Right atrium auricular region (tissue), 2 donors: ENCODE results near the gene TMEM80. TPM values are rescaled to one million over a fixed set of nuclear protein-coding genes. Genes with fewer than 3 reads are reported as not detected.

ENCODE experiments used
- DNase-seq: peaks from one replicate; pipeline ENCODE4 v3.0.0-alpha.2; 2019; ENCODE audit warnings: low spot score
- H3K27ac ChIP-seq, 2 donors: fragments of 200-600 bp; sonication (generic); 1 replicate in 1 of 2; 2 replicates in 1 of 2; pipeline ENCODE4 v1.5.1; 2016 to 2019
- H3K27me3 ChIP-seq, 2 donors: fragments of 200-600 bp; sonication (generic); one replicate each; pipeline versions ENCODE4 v1.5.1 to v1.6.0; 2017 to 2019
- H3K36me3 ChIP-seq: fragments of 200-600 bp; sonication (generic); one replicate; pipeline ENCODE4 v1.5.1; 2016
- H3K4me1 ChIP-seq, 2 donors: fragments of 200-600 bp; sonication (generic); one replicate each; pipeline versions ENCODE4 v1.5.1 to v1.6.0; 2017 to 2019
- H3K4me3 ChIP-seq, 2 donors: fragments of 200-600 bp; sonication (generic); 1 replicate in 1 of 2; 2 replicates in 1 of 2; pipeline ENCODE4 v1.5.1; 2017 to 2019; ENCODE audit warnings: mild to moderate bottlenecking in 1 of 2, moderate library complexity in 1 of 2
- H3K9me3 ChIP-seq, 2 donors: fragments of 200-600 bp; sonication (generic); one replicate each; pipeline ENCODE4 v1.5.1; 2019
- total RNA-seq, 2 donors: library from RNA; depleted of rRNA; stranded (reverse); fragments of >200 nt; gene quantifications; one replicate each; pipeline ENCODE4 v1.1.0, GENCODE V29; 2016
- TF ChIP-seq, protein P1 (sequence below), 2 donors: fragments of 200-600 bp; sonication (generic); IDR thresholded peaks; one replicate each; pipeline ENCODE4 v1.5.1; 2019; ENCODE audit warnings: antibody characterized with exemption in 2 of 2

The TMEM80 gene
- total RNA-seq, 2 donors from 2014 or later, result 12.5 to 20.7 TPM

DNA sequence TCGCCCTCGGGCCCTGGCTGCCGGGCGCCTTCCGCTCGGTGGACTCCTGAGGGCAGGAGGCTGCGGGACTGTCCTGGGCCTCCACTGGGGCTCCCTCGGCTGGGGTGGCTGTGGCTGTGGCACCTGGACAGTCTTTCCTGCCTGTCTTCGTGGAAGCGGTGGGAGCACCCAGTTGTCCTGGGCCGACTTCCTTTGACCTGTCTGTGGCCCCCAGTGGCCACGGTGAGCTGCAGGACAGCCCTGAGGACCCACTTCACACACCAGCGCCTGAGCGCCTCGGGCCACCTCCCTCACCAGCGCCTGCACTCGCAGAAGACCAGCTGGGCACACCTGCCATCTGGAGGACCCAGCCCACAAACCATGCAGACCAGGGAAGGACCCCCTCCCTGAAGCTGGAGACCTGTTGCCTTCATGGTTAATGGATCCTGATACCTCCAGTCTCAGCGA is 8.6 kb downstream of the TMEM80 start:
- Histone ChIP-seq H3K27me3 (peaks cover 0 to 7% of the 10 kb centered on the region in 2 donors), H3K4me1 (peaks cover 0 to 31% of the 10 kb centered on the region in 2 donors), H3K36me3 (no peaks in the 10 kb centered on the region), H3K4me3 (no peak overlapping the region), H3K9me3 (no peaks in the 10 kb centered on the region), H3K27ac (no peak overlapping the region)
- TF ChIP-seq, protein P1, sequence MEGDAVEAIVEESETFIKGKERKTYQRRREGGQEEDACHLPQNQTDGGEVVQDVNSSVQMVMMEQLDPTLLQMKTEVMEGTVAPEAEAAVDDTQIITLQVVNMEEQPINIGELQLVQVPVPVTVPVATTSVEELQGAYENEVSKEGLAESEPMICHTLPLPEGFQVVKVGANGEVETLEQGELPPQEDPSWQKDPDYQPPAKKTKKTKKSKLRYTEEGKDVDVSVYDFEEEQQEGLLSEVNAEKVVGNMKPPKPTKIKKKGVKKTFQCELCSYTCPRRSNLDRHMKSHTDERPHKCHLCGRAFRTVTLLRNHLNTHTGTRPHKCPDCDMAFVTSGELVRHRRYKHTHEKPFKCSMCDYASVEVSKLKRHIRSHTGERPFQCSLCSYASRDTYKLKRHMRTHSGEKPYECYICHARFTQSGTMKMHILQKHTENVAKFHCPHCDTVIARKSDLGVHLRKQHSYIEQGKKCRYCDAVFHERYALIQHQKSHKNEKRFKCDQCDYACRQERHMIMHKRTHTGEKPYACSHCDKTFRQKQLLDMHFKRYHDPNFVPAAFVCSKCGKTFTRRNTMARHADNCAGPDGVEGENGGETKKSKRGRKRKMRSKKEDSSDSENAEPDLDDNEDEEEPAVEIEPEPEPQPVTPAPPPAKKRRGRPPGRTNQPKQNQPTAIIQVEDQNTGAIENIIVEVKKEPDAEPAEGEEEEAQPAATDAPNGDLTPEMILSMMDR (IDR thresholded peaks at IDR 0.05), result no peak
- no peak for DNase-seq

DNA sequence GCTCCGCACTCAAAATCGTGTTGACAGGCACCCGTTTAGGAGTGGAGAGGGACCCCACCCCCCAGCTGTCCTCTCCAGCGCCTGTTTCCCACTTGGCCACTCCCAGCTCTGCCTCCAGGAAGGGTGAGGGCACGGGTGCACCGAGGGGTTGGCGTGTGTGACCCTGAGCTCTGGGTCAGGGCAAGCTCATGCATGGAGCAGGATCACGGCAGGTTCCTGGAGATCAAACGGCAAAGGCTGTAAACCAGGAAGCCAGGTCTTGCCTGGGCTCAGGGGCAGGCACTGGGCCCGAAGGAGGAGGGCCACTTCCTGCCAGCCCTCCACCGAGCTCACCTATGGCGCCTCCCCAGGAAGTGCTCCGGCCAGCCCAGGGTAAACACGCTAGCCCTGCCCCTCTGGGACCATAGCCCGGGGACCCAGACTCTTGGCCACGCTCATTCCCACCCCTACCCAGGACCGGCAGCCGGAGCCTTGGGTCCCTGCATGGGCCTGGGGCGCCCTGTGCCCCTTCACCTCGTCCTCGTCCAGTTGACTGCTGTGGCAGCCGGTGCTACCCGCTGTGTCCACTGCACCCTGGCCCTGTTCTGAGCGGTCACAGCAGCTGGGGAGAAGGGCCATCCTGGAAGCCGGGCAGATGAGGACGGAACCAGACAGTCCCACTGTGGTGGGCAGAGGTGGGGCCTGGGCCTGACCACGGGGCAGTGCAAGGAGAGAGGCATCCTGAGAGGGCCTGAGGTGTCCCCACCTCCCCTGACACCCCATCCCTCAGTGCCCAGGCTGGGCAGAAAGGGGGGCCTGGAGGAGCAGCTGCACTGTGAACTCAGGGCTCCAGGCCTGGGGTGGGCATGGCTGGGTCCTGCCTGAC is 9.4 kb downstream of the TMEM80 start:
- Histone ChIP-seq H3K9me3 (no peaks in the 10 kb centered on the region), H3K36me3 (no peaks in the 10 kb centered on the region), H3K4me3 (no peak overlapping the region), H3K27me3 (peaks cover 0 to 7% of the 10 kb centered on the region in 2 donors), H3K4me1 (peaks cover 0 to 31% of the 10 kb centered on the region in 2 donors), H3K27ac (peak overlapping the region in 1 of 2 donors; percentile 79)
- no peak for DNase-seq
- TF ChIP-seq, protein P1 (IDR thresholded peaks at IDR 0.05), result no peak

DNA sequence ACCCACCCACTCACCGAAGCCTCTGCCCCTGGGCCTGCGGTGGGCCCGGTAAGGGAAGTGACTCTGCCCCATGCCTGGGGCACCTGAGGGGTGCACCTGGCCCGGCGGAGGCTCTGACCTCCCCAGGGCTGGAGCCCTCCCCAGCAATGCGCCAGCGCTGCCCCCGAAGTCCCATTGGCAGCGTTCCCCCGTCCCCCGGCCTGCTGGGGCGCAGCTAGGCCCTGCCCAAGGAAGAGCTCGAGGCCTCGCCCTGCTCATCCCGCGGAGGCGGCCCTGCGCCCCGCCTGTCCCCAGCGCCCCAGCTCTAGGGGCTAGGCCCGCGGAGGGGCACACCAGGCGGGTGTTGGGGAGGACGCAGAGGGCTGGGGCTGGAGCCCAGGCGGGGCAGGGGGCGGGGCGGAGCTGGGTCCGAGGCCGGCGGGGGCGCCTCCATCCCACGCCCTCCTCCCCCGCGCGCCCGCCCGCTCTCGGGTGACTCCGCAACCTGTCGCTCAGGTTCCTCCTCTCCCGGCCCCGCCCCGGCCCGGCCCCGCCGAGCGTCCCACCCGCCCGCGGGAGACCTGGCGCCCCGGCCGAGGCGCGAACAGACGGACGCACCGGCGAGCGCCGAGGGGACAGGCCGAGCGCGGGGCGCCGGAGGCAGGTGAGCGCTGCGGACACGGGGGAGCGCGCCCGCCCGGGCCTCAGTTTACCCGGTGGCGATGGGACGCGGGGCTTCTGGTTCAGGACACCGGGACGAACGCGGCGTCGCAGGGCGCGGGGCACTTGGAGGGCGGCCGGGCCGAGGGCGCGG is 10.2 kb downstream of the TMEM80 start, which contains the start of gene EPS8L2:
Gene EPS8L2 (plus strand): TSS at position 586 of the 793 bp plus-strand sequence. CDS start 3,177 bp downstream, outside the sequence.
- TF ChIP-seq, protein P1 (IDR thresholded peaks at IDR 0.05), result no peak
- Histone ChIP-seq H3K4me3 (peak within 1 kb of the TSS; percentile 47 to 50), H3K9me3 (no peaks in the 10 kb centered on the region), H3K27ac (peak within 1 kb of the TSS; percentile 60 to 79), H3K36me3 (no peaks in the 10 kb centered on the region), H3K4me1 (peaks cover 0 to 38% of the 10 kb centered on the region in 2 donors), H3K27me3 (peaks cover 0 to 7% of the 10 kb centered on the region in 2 donors)
- no peak for DNase-seq

DNA sequence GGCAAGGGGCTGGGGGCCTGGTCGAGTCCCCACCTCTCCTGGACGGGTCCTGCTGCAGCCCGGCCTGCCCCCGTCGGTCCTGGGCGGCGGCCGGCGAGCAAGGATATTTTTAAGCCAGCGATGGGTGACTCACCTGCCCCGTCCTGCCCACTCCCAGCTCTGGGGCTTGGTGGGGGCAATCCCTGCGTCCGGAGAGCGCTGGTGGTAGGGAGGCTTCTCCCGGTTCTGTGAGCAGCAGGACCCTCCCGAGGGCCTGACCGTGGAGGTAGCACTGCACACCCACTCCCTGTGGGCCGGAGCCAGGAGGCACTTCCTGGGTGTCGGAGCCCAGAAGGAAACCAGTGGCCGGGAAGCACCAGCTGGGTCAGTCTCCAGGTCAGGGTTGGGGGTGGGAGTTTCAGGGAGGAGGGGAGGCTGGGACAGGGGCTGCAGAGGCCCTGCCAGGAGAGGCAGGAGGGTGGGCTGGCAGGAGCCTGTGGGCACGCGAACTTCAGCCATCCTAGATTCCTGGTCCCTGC is 10.9 kb downstream of the TMEM80 start:
- H3K4me1 ChIP-seq, result peaks cover 0 to 43% of the 10 kb centered on the region in 2 donors
- peaks cover 0 to 7% of the 10 kb centered on the region in 2 donors for H3K27me3 ChIP-seq
- TF ChIP-seq, protein P1 (IDR thresholded peaks at IDR 0.05), result no peak
- no peak for DNase-seq
- H3K36me3 ChIP-seq, result no peaks in the 10 kb centered on the region
- H3K27ac ChIP-seq, result peak overlapping the region; percentile 60 to 79
- H3K4me3 ChIP-seq, result peak overlapping the region; percentile 47 to 50
- H3K9me3 ChIP-seq, result no peaks in the 10 kb centered on the region

DNA sequence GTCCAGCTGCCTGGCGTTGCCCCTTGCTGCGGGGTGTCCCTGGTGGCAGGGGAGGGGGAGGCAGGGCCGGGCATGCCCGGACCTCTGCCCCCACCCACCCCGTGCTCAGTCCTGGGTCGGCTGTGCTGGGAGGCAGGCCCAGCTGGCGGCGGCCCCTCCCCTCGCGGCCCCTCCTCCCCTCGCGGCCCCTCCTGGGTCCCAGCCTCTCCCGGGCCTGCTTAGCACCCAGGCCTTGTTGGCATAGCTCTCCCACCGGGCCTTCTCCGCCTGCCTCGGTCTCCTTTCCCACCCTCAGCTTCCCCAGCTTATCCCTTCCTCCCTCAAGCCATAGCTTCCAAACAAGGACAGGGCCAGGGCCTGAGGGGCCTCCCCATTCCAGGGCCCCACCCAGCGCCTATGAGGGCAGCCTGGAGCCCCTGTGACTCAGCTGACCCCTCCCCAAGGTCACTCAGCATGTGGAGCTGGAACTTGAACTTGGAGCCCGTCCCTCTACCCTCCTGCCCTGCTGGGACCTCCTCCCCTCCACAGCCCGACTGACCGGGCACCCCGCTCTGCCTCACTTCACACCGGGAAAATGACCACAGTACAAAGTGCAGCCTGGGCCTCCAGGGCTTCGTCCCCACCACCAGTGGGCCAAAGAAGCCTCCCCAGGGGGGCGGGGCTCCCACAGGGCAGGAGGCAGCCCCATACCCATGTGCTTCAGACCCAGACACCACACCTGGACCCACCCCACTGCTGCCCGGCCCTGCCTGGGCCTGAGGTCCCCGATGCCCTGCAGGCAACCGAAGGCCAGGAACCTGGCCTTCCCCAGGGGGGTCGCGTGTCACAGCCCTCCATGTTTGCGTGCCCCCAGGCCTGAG is 11.6 kb downstream of the TMEM80 start:
- Histone ChIP-seq H3K27me3 (peaks cover 0 to 7% of the 10 kb centered on the region in 2 donors), H3K27ac (peak overlapping the region; percentile 60 to 79), H3K36me3 (no peaks in the 10 kb centered on the region), H3K4me3 (peak overlapping the region; percentile 47 to 50), H3K9me3 (no peaks in the 10 kb centered on the region), H3K4me1 (peaks cover 0 to 43% of the 10 kb centered on the region in 2 donors)
- TF ChIP-seq, protein P1 (IDR thresholded peaks at IDR 0.05), result no peak
- DNase-seq, result no peak
